Smooth muscle cell (in vitro differentiated cells): ENCODE results near the gene MICU2. TPM values are rescaled to one million over a fixed set of nuclear protein-coding genes. Genes with fewer than 3 reads are reported as not detected.

Experiments used
- DNase-seq: peaks from one replicate; lab custom pipeline; 2025; ENCODE audit not compliant: unreplicated experiment; lab: John Stamatoyannopoulos, UW
- H2AFZ ChIP-seq: fragments of 200-600 bp; sonication (generic); 2 replicates; pipeline ENCODE4 v1.6.0; 2016; ENCODE audit warnings: antibody characterized with exemption, low read depth, mild to moderate bottlenecking
- H3F3A ChIP-seq: fragments of 200-600 bp; sonication (generic); 2 replicates; pipeline ENCODE4 v1.6.0; 2017; ENCODE audit warnings: antibody characterized with exemption, low read depth
- H3K27ac ChIP-seq: fragments of 200-600 bp; sonication (generic); 2 replicates; pipeline ENCODE4 v1.5.1; 2016; ENCODE audit warnings: low read depth, mild to moderate bottlenecking
- H3K27me3 ChIP-seq: fragments of 200-600 bp; sonication (generic); 2 replicates; pipeline ENCODE4 v1.6.1; 2016; ENCODE audit warnings: low read depth, mild to moderate bottlenecking
- H3K36me3 ChIP-seq: fragments of 200-600 bp; sonication (generic); 2 replicates; pipeline ENCODE4 v1.5.1; 2016; ENCODE audit warnings: low read depth
- H3K4me1 ChIP-seq: fragments of 200-600 bp; sonication (generic); 2 replicates; pipeline ENCODE4 v1.5.1; 2016; ENCODE audit warnings: low read depth
- H3K4me2 ChIP-seq: fragments of 200-600 bp; sonication (generic); 2 replicates; pipeline ENCODE4 v1.6.0; 2016; ENCODE audit warnings: mild to moderate bottlenecking
- H3K4me3 ChIP-seq: fragments of 200-600 bp; sonication (generic); 2 replicates; pipeline ENCODE4 v1.5.1; 2016; ENCODE audit warnings: mild to moderate bottlenecking
- H3K79me2 ChIP-seq: fragments of 200-600 bp; sonication (generic); 2 replicates; pipeline ENCODE4 v1.6.0; 2016; ENCODE audit warnings: low read depth, mild to moderate bottlenecking
- H3K9ac ChIP-seq: fragments of 200-600 bp; sonication (generic); 2 replicates; pipeline ENCODE4 v1.6.0; 2016; ENCODE audit warnings: low read depth
- H3K9me3 ChIP-seq: fragments of 200-600 bp; sonication (generic); replicated peaks from 2 replicates; pipeline ENCODE4 v1.5.1; 2016; ENCODE audit warnings: low read depth
- H4K20me1 ChIP-seq: fragments of 200-600 bp; sonication (generic); 2 replicates; pipeline ENCODE4 v1.6.0; 2016; ENCODE audit warnings: low read depth
- CTCF ChIP-seq: fragments of 200-600 bp; sonication (generic); IDR thresholded peaks from 2 replicates; pipeline ENCODE4 v1.5.1; 2017; ENCODE audit warnings: borderline replicate concordance, mild to moderate bottlenecking, antibody characterized with exemption; ENCODE audit not compliant: insufficient read depth, poor library complexity, severe bottlenecking
- WGBS: methylation state at CpG from one replicate; pipeline ENCODE4 v1.1.7; 2016; ENCODE audit warnings: low lambda C conversion rate; 5-methylcytosine and 5-hydroxymethylcytosine counted together
- polyA plus RNA-seq: library from polyadenylated mRNA; unstranded; fragments of >200 nt; fragmentation: Nextera tagmentation; extraction: Ambion mirVana; gene quantifications from 2 replicates; pipeline ENCODE4 v1.2.1, GENCODE V29; 2016
- total RNA-seq: library from RNA; depleted of rRNA; stranded (reverse); fragments of >200 nt; gene quantifications from 2 replicates; pipeline ENCODE4 v1.2.3, GENCODE V29; 2014

MICU2 gene
- total RNA-seq = 83.2 and 86.5 TPM in 2 replicates
- 39.3 and 40.2 TPM in 2 replicates for polyA plus RNA-seq

DNA sequence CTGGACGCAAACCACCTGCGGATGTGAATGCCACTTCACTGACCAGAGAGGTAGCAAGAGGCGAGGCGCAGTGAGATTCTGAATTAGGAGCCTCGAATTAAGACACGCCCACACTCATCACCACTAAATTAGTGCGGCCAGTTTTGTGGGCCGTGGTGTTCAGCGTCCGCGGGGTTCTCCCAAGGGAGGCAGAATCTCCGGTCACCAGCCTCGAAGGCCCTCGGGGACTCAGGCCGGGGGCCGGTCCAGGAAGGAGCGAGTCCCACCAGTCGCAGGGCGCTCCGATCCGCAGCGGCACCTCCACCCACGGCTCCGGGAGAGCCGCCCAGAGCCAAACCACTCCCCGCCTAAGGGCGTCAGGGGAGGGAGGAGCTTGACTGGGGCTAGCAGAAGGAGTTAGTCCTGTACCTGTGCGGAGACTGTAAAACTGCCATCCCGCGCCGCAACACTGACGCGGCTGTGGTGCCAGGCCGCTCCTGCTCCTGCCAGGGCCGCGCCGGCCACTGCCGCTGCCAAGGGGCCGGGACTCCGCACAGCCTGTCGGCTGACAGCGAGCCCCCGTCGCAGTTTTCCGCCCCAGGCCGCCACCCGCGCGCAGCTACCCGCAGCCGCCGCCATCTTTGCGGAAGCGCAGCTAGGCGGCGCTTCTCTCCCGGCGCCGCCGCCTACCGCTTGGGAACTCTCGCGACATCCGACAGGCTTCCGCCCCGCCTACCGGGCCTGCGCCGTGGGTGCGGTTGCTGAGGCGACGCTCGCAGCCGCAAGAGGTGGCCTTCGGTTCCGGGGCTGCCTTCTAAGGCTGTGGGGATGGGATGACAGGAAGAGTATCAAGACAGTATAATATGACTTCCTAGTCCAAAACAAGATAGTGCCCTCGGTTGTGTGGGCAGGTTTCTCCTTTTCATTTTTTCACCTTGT lies at the start of gene MICU2:
MICU2 (minus strand) TSS at position 640 of the 918 bp plus-strand sequence; CDS start at position 618, 22 bp downstream.
- H3K4me3 ChIP-seq = peak within 1 kb of the TSS; percentile 85
- no peaks in the 10 kb centered on the region for H3K27me3 ChIP-seq
- DNase-seq = peak; percentile 93
- H3K4me2 ChIP-seq = peak within 1 kb of the TSS; percentile 87
- H3K9me3 ChIP-seq = no peaks in the 10 kb centered on the region
- no peak for TF ChIP-seq CTCF
- no peaks in the 10 kb centered on the region for H3K4me1 ChIP-seq
- H2AFZ ChIP-seq = peak within 1 kb of the TSS; percentile 77
- H3K36me3 ChIP-seq = no peaks in the 10 kb centered on the region
- peaks cover 45% of the 10 kb centered on the region for H3K79me2 ChIP-seq
- peak within 1 kb of the TSS; percentile 97 for H3K9ac ChIP-seq
- H3K27ac ChIP-seq = peak within 1 kb of the TSS; percentile 92
- peaks cover 22% of the 10 kb centered on the region for H4K20me1 ChIP-seq
- 1% methylated on average over 76 of the region's 77 CpGs for WGBS
- H3F3A ChIP-seq = no peaks in the 10 kb centered on the region

DNA sequence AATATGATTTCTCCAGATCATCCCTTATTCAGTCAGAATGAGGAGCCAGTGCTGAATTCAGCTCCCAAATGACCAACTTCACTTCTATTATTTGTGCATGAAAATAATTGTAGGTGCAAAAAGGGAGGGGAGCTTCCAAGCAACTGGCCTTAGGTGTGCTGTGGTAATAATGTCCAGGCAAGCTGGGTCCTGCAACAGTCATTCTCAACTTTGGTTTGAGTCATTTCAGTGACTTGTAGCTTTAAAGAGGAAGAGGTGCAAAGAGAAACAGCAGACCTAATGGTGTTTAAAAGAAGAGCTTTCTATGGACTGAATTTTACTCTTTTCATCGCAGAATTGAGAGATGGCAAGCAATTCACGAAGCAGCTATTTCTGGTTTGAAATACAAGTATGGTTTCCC lies 37.7 kb upstream of the MICU2 start:
- Histone ChIP-seq H3K79me2 (no peaks in the 10 kb centered on the region), H3F3A (no peaks in the 10 kb centered on the region), H3K9ac (no peak overlapping the region), H4K20me1 (no peaks in the 10 kb centered on the region), H3K9me3 (no peaks in the 10 kb centered on the region), H3K36me3 (no peaks in the 10 kb centered on the region), H3K4me1 (peaks cover 17% of the 10 kb centered on the region), H3K4me3 (no peak overlapping the region), H2AFZ (no peak overlapping the region), H3K27ac (no peak overlapping the region), H3K4me2 (no peak overlapping the region), H3K27me3 (no peaks in the 10 kb centered on the region)
- 97% methylated on average over 2 of the region's 2 CpGs for WGBS
- DNase-seq = no peak
- no peak for TF ChIP-seq CTCF

- no peak overlapping the region for H3K4me2 ChIP-seq
- TF ChIP-seq CTCF = no peak
- no peak overlapping the region for H3K27ac ChIP-seq
- H3K4me3 ChIP-seq = no peak overlapping the region
- no peak for DNase-seq
- H3K9me3 ChIP-seq = no peaks in the 10 kb centered on the region
- no peaks in the 10 kb centered on the region for H3F3A ChIP-seq
- H3K27me3 ChIP-seq = no peaks in the 10 kb centered on the region
- H4K20me1 ChIP-seq = no peaks in the 10 kb centered on the region
- no peaks in the 10 kb centered on the region for H3K79me2 ChIP-seq
- no peaks in the 10 kb centered on the region for H3K36me3 ChIP-seq
- H3K9ac ChIP-seq = no peak overlapping the region
- WGBS = 65% methylated on average over 5 of the region's 5 CpGs
- no peak overlapping the region for H2AFZ ChIP-seq
- peaks cover 17% of the 10 kb centered on the region for H3K4me1 ChIP-seq
Observed at GRCh38 chr13:21639561-21639960, 35.6 kb upstream of the MICU2 start.
